Measurements from ENCODE around the gene ACVR2A.

GRCh38 chr2:147867050-147867449 is 22.2 kb downstream of the ACVR2A start:
- TF ChIP-seq, protein P1, sequence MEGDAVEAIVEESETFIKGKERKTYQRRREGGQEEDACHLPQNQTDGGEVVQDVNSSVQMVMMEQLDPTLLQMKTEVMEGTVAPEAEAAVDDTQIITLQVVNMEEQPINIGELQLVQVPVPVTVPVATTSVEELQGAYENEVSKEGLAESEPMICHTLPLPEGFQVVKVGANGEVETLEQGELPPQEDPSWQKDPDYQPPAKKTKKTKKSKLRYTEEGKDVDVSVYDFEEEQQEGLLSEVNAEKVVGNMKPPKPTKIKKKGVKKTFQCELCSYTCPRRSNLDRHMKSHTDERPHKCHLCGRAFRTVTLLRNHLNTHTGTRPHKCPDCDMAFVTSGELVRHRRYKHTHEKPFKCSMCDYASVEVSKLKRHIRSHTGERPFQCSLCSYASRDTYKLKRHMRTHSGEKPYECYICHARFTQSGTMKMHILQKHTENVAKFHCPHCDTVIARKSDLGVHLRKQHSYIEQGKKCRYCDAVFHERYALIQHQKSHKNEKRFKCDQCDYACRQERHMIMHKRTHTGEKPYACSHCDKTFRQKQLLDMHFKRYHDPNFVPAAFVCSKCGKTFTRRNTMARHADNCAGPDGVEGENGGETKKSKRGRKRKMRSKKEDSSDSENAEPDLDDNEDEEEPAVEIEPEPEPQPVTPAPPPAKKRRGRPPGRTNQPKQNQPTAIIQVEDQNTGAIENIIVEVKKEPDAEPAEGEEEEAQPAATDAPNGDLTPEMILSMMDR (IDR thresholded peaks at IDR 0.05; ENCODE audit: poor library complexity, severe bottlenecking): no peak
- TF ChIP-seq SMC3 (conservative IDR thresholded peaks at IDR 0.05; ENCODE audit: poor library complexity): no peak
- TF ChIP-seq EZH2 (IDR thresholded peaks at IDR 0.05; ENCODE audit: borderline replicate concordance, insufficient read depth, low read length, poor library complexity, severe bottlenecking): no peak
- TF ChIP-seq, protein P2, sequence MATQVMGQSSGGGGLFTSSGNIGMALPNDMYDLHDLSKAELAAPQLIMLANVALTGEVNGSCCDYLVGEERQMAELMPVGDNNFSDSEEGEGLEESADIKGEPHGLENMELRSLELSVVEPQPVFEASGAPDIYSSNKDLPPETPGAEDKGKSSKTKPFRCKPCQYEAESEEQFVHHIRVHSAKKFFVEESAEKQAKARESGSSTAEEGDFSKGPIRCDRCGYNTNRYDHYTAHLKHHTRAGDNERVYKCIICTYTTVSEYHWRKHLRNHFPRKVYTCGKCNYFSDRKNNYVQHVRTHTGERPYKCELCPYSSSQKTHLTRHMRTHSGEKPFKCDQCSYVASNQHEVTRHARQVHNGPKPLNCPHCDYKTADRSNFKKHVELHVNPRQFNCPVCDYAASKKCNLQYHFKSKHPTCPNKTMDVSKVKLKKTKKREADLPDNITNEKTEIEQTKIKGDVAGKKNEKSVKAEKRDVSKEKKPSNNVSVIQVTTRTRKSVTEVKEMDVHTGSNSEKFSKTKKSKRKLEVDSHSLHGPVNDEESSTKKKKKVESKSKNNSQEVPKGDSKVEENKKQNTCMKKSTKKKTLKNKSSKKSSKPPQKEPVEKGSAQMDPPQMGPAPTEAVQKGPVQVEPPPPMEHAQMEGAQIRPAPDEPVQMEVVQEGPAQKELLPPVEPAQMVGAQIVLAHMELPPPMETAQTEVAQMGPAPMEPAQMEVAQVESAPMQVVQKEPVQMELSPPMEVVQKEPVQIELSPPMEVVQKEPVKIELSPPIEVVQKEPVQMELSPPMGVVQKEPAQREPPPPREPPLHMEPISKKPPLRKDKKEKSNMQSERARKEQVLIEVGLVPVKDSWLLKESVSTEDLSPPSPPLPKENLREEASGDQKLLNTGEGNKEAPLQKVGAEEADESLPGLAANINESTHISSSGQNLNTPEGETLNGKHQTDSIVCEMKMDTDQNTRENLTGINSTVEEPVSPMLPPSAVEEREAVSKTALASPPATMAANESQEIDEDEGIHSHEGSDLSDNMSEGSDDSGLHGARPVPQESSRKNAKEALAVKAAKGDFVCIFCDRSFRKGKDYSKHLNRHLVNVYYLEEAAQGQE (IDR thresholded peaks at IDR 0.05; ENCODE audit: borderline replicate concordance): no peak
